A673 (cell line): ENCODE measurements around the gene RYR1. TPM values are rescaled to one million over a fixed set of nuclear protein-coding genes. Genes with fewer than 3 reads are reported as not detected.

Experiments used
- BruUV-seq: library from RNA; stranded (reverse); fragments of 400-500 nt; replicated peaks from 2 replicates; lab custom pipeline; 2021; lab: Mats Ljungman, UMichigan
- CTCF ChIA-PET: fragments of 300-600 bp; sonication (Branson Sonifier 250); formaldehyde crosslinking; loops from one replicate; lab custom pipeline; 2022; ENCODE audit warnings: antibody characterized with exemption; lab: Charles Lee
- POLR2A ChIA-PET: fragments of 300-600 bp; sonication (Branson Sonifier 250); formaldehyde crosslinking; loops from one replicate; lab custom pipeline; 2022; ENCODE audit warnings: antibody characterized with exemption; ENCODE audit not compliant: low non-redundant PET; lab: Charles Lee
- DNase-seq: peaks from one replicate; pipeline ENCODE4 v3.0.0-alpha.2; 2015; ENCODE audit warnings: low spot score
- H3K27ac ChIP-seq: fragments of 200-600 bp; sonication (generic); 2 replicates; pipeline ENCODE4 v1.5.1; 2016; ENCODE audit warnings: mixed run types, low read depth, mild to moderate bottlenecking, mixed read lengths, antibody characterized with exemption, low read length; ENCODE audit not compliant: poor library complexity, severe bottlenecking
- H3K27me3 ChIP-seq: fragments of 200-600 bp; sonication (generic); replicated peaks from 2 replicates; pipeline ENCODE4 v1.6.1; 2017; ENCODE audit warnings: mixed run types, low read depth, mild to moderate bottlenecking, mixed read lengths, antibody characterized with exemption, low read length; ENCODE audit not compliant: insufficient read depth, poor library complexity
- H3K36me3 ChIP-seq: fragments of 200-600 bp; sonication (generic); 2 replicates; pipeline ENCODE4 v1.6.1; 2016; ENCODE audit warnings: mixed run types, mild to moderate bottlenecking, mixed read lengths, antibody characterized with exemption, low read length; ENCODE audit not compliant: insufficient read depth, poor library complexity, severe bottlenecking
- H3K4me1 ChIP-seq: fragments of 200-600 bp; sonication (generic); 2 replicates; pipeline ENCODE4 v1.6.1; 2017; ENCODE audit warnings: mixed run types, mild to moderate bottlenecking, mixed read lengths, antibody characterized with exemption, low read length; ENCODE audit not compliant: insufficient read depth, poor library complexity, severe bottlenecking
- H3K4me3 ChIP-seq: fragments of 200-600 bp; sonication (generic); 2 replicates; pipeline ENCODE4 v1.5.1; 2016; ENCODE audit warnings: low read depth, mixed run types, mild to moderate bottlenecking, mixed read lengths, low read length; ENCODE audit not compliant: poor library complexity, severe bottlenecking
- H3K9me3 ChIP-seq: fragments of 200-600 bp; sonication (generic); 2 replicates; pipeline ENCODE4 v1.6.1; 2016; ENCODE audit warnings: mixed run types, low read depth, mild to moderate bottlenecking, mixed read lengths, antibody characterized with exemption, low read length; ENCODE audit not compliant: poor library complexity, severe bottlenecking
- EZH2 ChIP-seq: fragments of 200-600 bp; sonication (generic); IDR thresholded peaks from 2 replicates; pipeline ENCODE4 v1.6.1; 2017; ENCODE audit warnings: borderline replicate concordance, low read depth, mild to moderate bottlenecking, mixed read lengths, antibody characterized with exemption, low read length; ENCODE audit not compliant: poor library complexity, severe bottlenecking
- intact Hi-C: fragments of 100-400 bp; cut with micrococcal nuclease; formaldehyde crosslinking; loops from one replicate; pipeline ENCODE4 v1.10.0; 2022; ENCODE audit not compliant: unreplicated experiment
- total RNA-seq: library from RNA; stranded (reverse); gene quantifications from 2 replicates; pipeline ENCODE4 v1.2.3, GENCODE V29; 2021
- TF ChIP-seq, protein P1 (sequence below): fragments of 300-800, 200-600 bp; sonication (generic); conservative IDR thresholded peaks from 2 replicates; pipeline ENCODE4 v1.5.1; 2017; ENCODE audit warnings: low read depth, mild to moderate bottlenecking, antibody characterized with exemption, low read length, moderate library complexity, mixed read lengths

RYR1 gene
- total RNA-seq, 1 experiment from 2014 or later = 0.28 TPM

DNA sequence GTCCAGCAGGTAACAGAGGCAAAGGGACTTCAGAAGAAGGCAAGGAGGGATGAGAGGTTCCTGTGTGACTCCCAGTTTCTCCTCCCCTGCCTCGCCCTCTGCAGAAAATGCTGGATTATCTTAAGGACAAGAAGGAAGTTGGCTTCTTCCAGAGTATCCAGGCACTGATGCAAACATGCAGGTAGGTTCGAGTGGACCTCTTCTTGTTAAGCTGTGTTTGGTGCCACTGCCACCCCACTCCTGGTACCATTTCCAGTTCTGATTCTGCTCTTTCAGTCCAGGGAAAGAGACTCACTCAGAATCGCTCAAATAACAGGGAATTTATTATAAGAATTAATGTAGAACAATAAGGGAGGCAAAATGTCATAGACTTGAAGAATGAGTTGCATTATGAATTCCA is 101.7 kb downstream of the RYR1 start:
- H3K4me3 ChIP-seq = no peak overlapping the region
- H3K4me1 ChIP-seq = no peaks in the 10 kb centered on the region
- H3K9me3 ChIP-seq = peaks cover 6% of the 10 kb centered on the region
- ChIA-PET POLR2A (interaction anchor here (0.5 kb wide), 1 partner anchor 188 kb away, joined by 8 read pairs; no protein-coding TSS in a partner anchor), CTCF (no interaction called here)
- no peak for DNase-seq
- no peak for TF ChIP-seq EZH2
- TF ChIP-seq, protein P1, sequence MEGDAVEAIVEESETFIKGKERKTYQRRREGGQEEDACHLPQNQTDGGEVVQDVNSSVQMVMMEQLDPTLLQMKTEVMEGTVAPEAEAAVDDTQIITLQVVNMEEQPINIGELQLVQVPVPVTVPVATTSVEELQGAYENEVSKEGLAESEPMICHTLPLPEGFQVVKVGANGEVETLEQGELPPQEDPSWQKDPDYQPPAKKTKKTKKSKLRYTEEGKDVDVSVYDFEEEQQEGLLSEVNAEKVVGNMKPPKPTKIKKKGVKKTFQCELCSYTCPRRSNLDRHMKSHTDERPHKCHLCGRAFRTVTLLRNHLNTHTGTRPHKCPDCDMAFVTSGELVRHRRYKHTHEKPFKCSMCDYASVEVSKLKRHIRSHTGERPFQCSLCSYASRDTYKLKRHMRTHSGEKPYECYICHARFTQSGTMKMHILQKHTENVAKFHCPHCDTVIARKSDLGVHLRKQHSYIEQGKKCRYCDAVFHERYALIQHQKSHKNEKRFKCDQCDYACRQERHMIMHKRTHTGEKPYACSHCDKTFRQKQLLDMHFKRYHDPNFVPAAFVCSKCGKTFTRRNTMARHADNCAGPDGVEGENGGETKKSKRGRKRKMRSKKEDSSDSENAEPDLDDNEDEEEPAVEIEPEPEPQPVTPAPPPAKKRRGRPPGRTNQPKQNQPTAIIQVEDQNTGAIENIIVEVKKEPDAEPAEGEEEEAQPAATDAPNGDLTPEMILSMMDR = no peak
- H3K36me3 ChIP-seq = no peaks in the 10 kb centered on the region
- BruUV-seq = no TSS peak
- no peaks in the 10 kb centered on the region for H3K27me3 ChIP-seq
- H3K27ac ChIP-seq = no peak overlapping the region
- intact Hi-C loops = no loop called here

- TF ChIP-seq EZH2 = no peak
- TF ChIP-seq, protein P1 = no peak
- no peak for DNase-seq
- Histone ChIP-seq H3K27ac (no peak overlapping the region), H3K4me1 (no peaks in the 10 kb centered on the region), H3K9me3 (peaks cover 6% of the 10 kb centered on the region), H3K36me3 (no peaks in the 10 kb centered on the region), H3K27me3 (no peaks in the 10 kb centered on the region), H3K4me3 (no peak overlapping the region)
- intact Hi-C loops = no loop called here
- BruUV-seq = no TSS peak
- ChIA-PET POLR2A (no interaction called here), CTCF (no interaction called here)
Measured at GRCh38 chr19:38537071-38537936, 103.8 kb downstream of the RYR1 start.

DNA sequence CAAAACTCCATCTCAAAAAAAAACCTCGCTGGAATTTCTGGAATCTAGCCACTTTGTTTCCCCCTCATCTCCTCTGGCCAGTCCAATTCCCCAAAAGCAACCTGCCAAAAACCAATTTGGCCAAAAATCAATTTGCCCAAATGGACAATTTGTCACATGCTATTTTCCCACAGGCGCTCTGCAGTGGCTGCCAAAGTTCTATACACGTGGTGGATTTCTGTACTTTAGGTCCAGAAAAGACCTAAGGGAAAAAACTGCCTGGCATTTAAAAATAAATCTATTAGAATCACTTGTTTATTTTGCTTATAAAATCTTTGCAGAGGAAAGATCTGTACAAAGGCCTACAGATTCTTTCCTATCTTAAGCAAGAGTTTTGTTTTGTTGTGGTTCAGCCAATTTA is 104.9 kb downstream of the RYR1 start:
- H3K4me3 ChIP-seq = no peak overlapping the region
- BruUV-seq = no TSS peak
- H3K36me3 ChIP-seq = no peaks in the 10 kb centered on the region
- TF ChIP-seq, protein P1 = no peak
- TF ChIP-seq EZH2 = no peak
- DNase-seq = no peak
- intact Hi-C loops = no loop called here
- no peak overlapping the region for H3K27ac ChIP-seq
- no peaks in the 10 kb centered on the region for H3K4me1 ChIP-seq
- POLR2A ChIA-PET = no interaction called here
- H3K9me3 ChIP-seq = peaks cover 6% of the 10 kb centered on the region
- H3K27me3 ChIP-seq = no peaks in the 10 kb centered on the region
- CTCF ChIA-PET = no interaction called here
